Islet precursor cell (in vitro differentiated cells): Measurements from ENCODE around the gene ARFGEF3.
A peak's percentile ranks its signal among the peaks of the same experiment; 100 is the strongest.

Experiments used
- DNase-seq: peaks from one replicate; pipeline ENCODE4 v3.0.0-alpha.2; 2018

The ARFGEF3 gene

DNA sequence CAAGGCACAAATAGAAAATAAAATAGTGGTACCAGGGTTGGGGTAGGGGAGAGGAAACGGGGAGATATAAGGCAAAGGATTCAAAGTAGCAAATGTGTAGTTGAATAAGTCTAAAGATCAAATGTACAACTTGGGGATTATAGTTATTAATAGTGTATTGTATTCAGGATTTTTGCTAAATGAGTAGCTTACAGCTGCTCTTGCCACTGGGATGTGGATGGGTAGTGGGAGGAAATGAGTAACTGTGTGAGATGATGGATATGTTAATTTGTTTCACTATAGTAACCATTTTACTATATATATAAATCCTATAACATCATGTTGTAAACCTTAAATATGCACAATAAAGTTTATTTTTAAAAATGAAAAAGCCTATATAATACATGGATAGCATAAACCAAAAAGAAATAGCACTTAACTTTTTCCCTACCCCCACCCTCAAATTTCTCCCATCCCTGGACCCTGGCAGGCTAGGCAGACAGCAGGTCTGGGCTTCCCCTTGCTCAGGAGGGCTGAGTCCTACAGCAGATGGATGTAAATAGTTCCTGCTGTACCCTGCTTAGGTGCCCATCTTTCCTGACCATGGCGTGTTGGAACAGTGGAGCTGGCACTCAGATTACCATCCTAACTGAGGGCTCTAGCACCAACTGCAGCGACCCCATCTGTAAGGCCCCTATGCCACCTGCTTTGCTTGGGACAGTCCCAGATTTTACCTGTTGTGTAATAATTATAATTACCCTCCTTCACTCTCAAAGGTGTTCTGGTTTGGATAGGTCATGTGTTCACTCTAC lies 85.1 kb downstream of the ARFGEF3 start:
- DNase-seq: no peak

DNA sequence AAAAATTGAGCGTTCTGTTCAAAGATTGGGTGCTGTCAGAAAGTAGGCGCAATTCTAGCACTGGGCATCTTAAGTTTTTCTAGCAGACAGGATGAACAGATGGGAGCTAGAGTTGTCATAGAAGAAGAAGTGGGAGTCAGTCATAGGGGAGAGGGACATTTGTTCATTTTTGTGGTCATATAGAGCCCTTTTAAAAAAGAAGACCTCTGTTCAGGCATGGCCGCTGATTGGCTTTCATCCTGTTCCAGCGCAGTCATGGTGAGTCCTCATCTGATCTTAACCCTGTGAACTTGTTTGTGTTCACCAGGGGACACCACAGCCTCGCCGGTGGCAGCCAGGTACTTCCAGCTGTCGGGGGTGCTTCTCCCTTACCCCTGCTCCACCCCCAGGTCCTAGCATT lies 86.3 kb downstream of the ARFGEF3 start:
- DNase-seq: no peak

DNA sequence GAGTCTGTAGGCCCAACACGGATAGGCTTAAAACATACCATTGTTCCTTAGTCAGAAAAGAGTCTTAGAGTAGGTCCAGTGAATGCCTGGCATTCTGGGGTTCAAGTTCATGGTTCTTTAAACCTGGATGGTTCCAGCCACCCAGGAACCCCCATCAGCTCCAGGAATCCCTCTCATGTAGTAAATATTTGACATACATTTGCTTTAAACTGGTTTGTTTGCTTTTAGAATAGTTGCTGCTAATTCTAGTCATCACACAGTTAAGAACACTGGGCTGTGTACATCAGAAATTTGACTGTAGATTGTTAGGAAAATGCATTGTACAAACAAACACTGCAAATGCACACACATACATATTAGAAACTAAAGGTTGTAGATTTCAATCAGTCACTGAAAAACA lies 87.1 kb downstream of the ARFGEF3 start:
- no peak for DNase-seq

DNA sequence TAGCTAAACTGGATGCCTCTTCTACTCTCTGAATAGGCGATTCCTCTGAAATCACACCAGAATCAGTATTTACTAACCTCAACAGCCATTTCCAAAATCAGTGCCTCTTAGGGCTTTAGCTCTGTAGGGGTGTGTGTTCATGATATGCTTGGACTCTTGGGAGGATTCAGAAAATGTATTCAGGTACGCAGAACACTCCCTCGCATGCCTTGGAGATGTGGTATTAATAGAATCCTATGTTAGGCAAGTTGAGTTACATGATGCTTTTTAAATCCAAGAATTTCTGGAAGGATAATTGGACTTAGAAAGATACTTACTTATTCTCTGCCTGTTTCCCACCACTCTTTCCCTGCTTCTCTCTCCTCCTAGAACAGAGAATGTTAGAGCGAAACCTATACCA lies 88.3 kb downstream of the ARFGEF3 start:
- DNase-seq: no peak

DNA sequence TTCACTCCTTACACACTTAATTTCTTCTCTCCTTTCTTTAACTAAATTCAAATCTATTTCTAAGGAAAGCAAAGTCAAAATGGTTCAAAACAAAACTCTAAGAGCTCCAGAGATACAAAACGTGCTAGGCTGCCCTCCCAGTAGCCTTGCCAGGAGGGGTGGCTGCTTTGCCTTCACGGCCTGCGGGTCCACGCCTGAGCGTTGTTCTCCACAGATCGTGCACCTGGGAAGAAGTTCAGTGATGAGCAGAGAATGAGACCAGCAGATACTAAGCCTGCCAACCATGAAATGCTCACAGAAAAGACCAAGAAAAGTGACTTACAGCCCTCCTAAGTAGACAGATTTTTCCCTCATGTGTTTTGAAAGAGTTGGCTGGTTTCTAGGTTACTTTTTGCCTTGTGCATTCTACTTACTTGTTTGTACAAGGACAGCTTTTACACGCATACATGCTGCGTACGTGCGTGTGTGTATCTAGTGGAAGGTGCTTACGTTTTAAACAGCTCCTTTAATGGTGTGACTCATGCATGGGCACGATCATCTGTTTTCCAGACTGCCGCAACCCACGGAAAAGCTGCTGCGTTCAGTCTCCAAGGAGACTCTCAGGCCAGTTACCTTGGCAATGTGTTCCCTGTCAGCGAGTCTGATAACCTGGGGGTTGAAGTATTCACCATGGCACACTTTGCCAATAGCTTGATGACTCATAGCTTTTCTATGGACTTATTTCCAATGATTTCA lies 88.9 kb downstream of the ARFGEF3 start:
- DNase-seq: no peak

DNA sequence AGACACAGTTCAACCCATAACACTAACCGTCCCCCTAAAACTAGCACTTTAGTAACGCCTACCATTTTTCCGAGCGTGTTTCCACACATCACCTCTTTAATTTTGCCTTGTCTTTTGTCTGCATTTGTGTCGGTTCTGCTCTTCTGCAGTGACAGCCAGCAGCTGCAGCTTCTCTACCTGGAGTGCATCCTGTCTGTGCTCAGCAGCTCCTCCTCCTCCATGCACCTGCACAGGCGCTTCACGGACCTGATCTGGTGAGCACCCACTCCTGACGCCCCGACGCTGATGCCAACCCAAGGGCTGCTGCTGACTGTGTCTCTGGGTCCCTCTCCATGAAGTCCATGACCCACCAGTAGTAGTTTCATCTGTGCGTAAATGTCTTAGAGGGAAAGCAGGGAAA lies 92.0 kb downstream of the ARFGEF3 start:
- no peak for DNase-seq

DNA sequence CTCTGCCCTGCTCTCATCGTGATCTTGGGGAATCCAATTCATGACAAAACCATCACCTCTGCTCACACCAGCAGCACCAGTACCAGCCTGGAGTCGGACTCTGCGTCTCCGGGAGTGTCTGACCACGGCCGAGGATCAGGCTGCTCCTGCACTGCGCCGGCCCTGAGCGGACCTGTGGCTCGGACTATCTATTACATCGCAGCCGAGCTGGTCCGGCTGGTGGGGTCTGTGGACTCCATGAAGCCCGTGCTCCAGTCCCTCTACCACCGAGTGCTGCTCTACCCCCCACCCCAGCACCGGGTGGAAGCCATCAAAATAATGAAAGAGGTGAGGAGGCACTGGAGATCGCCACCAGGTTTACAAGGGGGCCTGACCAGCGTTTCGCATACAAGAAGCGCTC lies 93.7 kb downstream of the ARFGEF3 start:
- no peak for DNase-seq

DNA sequence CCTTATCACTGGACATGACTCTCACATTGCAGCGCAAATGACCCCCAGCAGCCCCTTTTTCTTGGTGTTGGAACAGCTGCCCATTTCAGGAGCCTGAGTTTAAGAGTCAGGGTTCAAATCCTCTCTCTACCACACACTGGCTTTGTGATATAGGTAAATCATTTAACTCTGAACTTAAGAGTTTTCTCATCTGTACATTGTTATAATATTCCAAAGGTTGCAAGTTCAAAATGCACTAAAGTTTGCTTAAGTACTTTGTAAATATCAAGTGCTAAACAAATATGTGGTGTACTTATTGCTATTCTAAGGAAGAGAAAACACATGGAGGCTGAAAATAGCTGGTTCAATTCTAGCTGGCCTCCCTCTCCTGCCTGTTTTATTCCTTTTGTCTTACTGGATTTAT lies 95.9 kb downstream of the ARFGEF3 start:
- DNase-seq: no peak

DNA sequence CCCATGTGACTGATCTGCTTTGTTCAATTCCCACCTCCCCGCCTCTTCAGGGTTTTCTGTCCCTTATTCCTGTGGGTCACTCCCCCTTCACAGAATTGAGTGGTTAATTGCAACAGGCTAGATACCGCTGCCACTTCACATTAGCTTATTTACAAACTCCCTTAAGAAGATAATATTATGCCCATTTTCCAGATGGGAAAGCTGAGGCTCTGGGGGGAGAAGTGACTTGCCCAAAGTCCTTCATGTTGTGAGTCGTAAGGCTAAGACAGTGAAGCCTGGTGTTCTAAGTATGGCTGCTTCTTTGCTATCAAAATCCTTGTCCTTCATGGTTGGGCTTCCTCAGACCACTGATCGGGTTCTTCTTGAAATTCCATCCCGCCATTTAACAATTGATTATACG lies 96.5 kb downstream of the ARFGEF3 start:
- DNase-seq: no peak

DNA sequence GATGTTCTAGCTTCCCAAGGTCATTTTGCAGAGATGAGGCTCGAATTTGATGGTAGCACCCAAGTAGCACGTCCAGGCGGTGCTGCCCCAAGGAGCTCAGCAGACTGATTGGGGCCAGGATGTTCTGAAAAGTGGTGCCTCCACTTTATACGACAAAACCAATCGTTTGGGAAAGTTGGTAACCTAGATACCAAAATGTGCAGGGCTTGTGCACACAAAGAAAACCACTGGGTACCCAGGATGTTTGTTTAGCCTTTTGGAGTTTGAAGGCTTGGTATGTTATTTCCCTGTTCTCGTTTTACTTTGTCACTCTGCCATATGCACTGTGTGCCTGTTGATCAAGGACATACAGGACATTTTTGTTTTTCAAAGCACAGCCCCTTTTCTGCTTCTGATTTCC lies 97.3 kb downstream of the ARFGEF3 start:
- no peak for DNase-seq

DNA sequence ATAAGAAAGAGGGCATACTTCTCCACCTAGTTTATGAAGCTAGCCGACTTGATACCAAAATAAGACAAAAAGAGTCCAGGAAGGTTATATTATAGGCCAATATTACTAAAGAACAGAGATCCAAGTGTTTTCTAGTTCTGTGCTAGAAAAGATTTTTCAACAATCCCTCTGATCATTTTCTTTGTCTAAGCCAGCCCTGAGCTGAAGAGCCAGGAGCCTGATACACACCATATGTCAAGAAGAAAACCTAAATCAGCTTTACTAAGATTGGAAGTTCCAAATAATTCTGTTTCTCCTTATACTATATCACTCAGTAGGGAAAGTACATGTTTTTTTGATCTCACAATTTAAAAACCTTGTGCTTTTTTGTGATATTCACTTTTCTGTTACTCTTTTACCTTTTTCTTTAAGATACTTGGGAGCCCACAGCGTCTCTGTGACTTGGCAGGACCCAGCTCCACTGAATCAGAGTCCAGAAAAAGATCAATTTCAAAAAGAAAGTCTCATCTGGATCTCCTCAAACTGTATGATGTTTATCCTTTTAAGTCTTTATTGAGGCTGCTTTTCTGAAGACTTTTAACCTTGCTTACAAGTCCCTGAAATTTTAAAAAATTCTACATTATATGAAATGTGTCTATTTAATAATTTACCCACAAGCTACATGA lies 99.5 kb downstream of the ARFGEF3 start:
- DNase-seq: no peak

DNA sequence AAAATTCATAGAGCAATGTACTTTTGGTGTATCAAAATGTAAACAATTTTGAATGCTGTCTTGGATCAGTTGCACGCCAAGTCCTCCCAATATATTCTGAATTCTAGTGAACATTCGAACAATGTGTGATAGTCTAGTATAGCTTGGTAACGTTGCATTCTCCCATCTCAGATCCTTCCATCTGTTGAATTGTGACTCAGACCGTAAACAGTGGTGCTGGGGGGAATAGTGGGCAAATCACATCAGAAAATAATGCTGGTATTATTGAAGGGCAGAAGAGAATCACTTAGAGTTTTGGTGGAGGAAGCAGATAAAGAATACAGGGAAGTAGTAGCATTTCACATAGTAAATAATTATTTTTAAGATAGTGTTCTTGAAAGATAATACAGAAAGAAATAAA lies 102.2 kb downstream of the ARFGEF3 start:
- no peak for DNase-seq

DNA sequence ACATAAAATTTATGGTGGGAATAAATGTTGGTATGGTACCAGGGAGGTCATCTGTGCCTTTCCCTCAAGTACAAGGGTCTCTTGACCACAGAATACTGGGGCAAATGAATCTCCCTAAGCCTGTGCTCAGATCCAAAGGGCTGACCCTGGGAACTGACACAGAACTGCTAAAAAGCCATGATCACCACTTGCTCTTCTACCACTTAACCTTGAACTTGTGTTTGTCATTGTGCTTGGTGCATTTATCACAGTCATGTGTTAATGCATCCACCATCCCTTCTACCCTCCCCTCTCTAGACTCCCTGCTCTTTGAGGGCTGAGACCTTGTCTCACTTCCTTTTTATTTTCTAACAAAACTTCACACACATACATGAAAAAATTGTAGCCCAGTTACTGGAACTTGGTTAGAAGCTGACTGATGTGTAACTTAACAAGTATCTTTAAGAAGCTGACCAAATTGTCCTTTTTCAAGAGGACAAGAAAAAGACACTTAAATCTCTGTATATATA lies 102.7 kb downstream of the ARFGEF3 start:
- DNase-seq: no peak

DNA sequence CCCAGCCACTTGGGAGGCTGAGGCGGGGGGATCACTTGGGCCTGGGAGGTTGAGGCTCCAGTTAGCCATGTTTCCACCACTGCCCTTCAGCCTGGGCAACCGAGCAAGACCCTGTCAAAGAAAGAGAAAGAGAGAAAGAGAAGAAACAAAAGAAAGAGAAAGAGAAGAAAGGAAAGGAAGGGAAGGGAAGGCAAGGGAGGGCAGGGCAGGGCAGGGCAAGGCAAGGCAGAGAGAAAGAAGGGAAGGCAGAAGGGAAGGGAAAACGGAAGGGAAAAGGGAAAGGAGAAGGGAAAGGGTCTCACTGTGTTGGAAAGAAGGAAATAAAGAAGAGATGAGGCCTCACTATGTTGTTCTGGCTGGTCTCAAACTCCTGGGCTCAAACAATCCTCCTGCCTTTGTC lies 104.4 kb downstream of the ARFGEF3 start:
- DNase-seq: no peak

DNA sequence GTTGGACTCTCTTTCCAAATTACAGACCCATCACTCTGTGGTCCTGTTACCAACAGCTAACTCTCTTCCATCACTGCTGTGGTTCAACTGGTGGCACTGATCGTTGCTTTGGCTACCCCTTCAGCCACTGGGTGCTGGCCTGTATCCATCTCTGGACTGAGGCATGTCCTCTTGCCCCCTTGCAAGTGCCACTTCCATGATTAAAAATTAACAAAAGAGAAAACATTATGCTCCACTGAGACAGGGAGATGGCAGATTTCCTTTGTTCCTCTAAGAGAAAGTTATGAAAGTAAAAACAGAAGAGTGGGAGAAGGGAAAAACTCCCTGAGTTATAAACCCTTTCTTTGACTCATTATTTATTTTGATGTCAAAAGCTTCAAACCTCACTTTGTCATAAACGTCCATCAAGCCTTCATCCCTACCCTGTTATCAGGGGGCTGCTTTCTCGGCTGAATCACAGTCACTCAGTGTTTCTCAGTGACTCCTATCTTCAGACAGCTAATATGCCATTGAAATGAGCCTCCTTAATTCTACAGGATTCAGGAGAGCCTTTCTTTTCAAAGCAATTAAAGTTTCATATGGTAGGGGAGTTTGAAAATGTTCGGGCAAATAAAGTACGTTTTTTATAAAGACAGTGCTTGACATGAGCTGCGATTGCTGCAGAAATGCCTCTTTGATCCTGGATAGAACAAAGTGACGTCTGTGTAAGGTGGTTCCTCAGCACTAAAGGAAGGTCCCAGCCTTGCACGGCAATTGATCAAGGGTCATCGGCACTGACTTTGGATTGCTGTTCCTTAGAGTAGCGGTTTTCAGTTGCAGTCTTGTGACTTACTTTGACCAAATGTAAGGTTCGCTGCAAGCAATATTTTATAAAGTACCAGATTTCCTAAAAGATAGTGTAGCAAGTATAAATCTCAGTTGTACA lies 106.5 kb downstream of the ARFGEF3 start:
- DNase-seq: no peak

DNA sequence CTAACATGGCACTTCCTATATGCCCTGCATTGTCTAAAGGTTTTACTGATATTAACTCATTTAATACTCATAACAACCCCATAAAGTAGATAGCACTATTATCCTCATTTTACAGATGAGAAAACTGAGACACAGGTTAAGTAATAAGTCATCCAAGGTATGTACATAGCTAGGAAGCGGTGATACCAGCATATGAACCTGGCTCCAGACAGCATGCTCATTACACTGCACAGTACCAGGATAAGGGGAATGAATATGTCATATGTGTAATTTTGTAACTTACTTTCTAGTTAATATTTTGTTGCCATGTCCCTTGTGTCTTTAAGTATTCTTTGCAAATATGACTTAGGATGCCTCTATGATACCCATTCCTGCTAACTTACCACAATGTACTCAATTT lies 109.7 kb downstream of the ARFGEF3 start:
- no peak for DNase-seq

DNA sequence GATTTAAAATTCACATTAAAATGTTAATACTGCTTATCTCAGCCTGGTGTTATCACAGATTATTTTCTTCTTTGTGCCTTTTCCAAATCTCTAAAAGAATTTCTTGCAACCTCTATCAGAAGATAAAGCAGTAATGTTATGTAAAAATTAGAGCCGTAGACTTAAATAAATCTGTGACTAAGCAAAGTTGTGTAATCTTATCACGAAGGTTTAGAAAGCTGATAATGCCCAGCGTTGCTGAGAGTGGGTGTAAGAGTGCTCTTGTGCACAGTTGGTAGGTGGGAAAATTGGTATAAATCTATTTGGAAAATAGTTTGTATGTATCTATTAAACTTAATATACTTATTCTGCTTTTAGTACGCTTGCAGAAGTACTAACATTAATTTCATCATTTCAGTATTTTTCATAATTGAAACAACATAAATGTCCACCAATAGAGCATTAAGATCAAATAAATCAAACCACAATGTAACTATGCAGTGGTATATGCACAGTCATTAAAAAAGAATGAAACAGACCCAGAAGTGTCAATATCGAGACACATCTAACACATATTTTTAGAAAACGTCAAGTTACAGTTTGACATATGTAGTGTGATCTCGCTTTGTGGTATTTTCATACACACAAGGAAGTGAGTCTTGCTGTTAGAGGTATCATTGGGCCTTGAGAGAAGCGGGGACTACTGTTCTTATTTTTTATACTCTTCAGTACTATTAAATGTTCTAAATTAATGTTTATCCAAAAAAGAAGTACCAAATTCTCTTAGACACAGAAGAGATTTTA lies 111.0 kb downstream of the ARFGEF3 start:
- no peak for DNase-seq

DNA sequence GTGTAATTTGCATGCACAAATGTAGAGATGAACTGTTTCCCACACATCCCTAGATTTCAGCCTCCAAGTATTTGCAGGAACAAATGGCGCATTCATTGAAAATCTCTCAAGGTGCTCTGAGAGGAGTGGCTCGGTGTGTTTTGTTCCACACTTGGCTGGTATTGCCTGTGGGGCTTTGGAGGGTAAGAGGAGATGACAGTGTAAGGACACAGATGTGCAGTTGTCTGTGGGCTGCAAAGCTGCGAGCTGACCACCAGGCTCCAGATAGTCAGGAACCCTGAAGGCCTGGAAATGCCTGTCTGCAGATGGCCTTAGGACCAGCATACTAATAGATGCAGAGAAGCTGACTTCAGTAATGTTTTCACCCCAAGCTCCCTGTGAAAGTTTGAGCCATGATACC lies 114.2 kb downstream of the ARFGEF3 start:
- DNase-seq: peak; percentile 87

DNA sequence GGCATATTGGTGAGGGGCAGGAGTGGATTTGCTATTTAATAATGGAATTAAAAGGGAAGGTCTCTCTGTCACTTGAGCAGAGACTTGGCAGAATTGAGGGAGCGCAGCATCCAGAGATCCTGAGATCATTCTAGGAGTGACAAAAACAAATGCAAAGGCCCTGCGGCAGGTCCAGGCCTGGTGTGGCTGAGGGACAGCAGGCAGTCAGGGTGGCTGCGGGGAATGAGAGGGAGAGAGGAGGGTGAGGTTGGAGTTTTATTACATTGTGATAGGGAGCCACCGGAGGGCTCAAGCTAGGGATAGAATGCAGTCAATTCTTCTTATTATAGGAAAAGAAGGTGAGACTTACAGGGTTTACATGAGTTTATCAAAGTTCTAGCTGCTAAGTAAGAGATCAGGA lies 116.1 kb downstream of the ARFGEF3 start:
- no peak for DNase-seq

DNA sequence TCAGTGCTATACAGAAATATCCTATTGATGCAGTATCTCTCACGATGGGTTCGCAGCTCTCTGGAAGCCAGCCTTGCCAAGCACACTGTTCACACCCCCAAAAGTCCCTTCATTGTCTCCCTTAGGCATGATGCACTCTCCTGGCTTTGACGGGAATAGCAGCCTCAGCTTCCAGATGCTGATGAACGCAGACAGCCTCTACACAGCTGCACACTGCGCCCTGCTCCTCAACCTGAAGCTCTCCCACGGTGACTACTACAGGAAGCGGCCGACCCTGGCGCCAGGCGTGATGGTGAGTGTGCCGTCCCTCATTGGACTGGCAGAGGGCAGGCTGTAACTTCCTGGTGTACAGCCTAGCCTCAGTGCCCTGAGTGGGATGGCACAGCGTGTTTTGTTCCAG lies 116.6 kb downstream of the ARFGEF3 start:
- DNase-seq: no peak

DNA sequence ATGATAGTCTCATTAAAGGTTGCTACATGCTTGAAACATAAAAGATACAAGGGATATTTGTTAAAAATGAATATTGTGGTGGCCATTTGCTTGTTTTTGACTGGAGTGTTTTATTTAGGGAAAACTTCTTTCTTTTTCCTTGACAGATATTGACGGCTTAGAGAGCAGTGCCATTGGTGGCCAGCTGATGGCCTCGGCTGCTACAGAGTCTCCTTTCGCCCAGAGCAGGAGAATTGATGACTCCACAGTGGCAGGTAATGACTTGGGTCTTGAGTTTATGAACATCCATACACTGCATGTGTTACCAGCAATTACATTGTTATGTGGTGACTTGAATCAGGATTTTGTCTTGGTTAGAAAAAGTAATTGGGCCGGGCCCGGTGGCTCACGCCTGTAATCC lies 124.1 kb downstream of the ARFGEF3 start:
- DNase-seq: no peak

DNA sequence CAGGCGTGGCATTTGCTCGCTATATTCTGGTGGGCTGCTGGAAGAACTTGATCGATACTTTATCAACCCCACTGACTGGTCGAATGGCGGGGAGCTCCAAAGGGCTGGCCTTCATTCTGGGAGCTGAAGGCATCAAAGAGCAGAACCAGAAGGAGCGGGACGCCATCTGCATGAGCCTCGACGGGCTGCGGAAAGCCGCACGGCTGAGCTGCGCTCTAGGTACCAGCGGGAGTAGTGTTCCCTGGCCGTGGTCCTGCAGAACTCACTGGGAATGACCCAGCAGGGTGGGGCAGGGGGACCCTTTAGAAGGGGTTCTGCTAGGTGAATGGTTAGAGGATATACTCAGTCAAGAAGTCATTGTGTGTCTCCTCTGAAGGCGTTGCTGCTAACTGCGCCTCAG lies 125.0 kb downstream of the ARFGEF3 start:
- no peak for DNase-seq
